Right forelimb (tissue), 1 donor: ENCODE measurements around the gene CRAMP1.
A peak's percentile ranks its signal among the peaks of the same experiment; 100 is the strongest.
"Not testable (repeated sequence)": the region's sequence is repeated elsewhere in the genome, so short reads cannot be mapped to it uniquely, and the experiment has no call there.

Source experiments
- DNase-seq: peaks from one replicate; pipeline ENCODE4 v3.0.0-alpha.2; 2018

The CRAMP1 gene

GRCh38 chr16:1690810-1691209 is 78.7 kb downstream of the CRAMP1 start:
- DNase-seq, result no peak

GRCh38 chr16:1691276-1691675 is 79.1 kb downstream of the CRAMP1 start:
- DNase-seq, result no peak

- no peak for DNase-seq
These were observed 79.8 kb downstream of the CRAMP1 start for GRCh38 chr16:1691956-1692355.

GRCh38 chr16:1696863-1697262 is 84.7 kb downstream of the CRAMP1 start:
- no peak for DNase-seq

- no peak for DNase-seq
These were observed 86.5 kb downstream of the CRAMP1 start for GRCh38 chr16:1698680-1699079.

- DNase-seq, result no peak
These were observed 88.1 kb downstream of the CRAMP1 start for GRCh38 chr16:1700246-1700645.

- DNase-seq, result no peak
These were observed 89.2 kb downstream of the CRAMP1 start for GRCh38 chr16:1701216-1701878.

- not testable (repeated sequence) for DNase-seq
These were observed 93.1 kb downstream of the CRAMP1 start for GRCh38 chr16:1705324-1705687.

GRCh38 chr16:1705688-1706385 is 93.7 kb downstream of the CRAMP1 start, which contains the start of gene MAPK8IP3:
Gene MAPK8IP3 (plus strand): TSS chr16:1706195. CDS start chr16:1706340, 145 bp downstream.
- DNase-seq, result peak; percentile 98

GRCh38 chr16:1706386-1707192 is 94.4 kb downstream of the CRAMP1 start:
- no peak for DNase-seq

- DNase-seq, result no peak
These were observed 95.1 kb downstream of the CRAMP1 start for GRCh38 chr16:1707193-1707790.

- no peak for DNase-seq
These were observed 96.1 kb downstream of the CRAMP1 start for GRCh38 chr16:1708083-1708767.

- DNase-seq, result no peak
These were observed 96.6 kb downstream of the CRAMP1 start for GRCh38 chr16:1708768-1709180.

- no peak for DNase-seq
These were observed 97.2 kb downstream of the CRAMP1 start for GRCh38 chr16:1709356-1709755.

GRCh38 chr16:1710811-1711507 is 98.8 kb downstream of the CRAMP1 start:
- DNase-seq, result no peak

GRCh38 chr16:1712791-1713261 is 100.7 kb downstream of the CRAMP1 start:
- DNase-seq, result no peak

- no peak for DNase-seq
These were observed 101.2 kb downstream of the CRAMP1 start for GRCh38 chr16:1713331-1713730.

- DNase-seq, result no peak
These were observed 101.8 kb downstream of the CRAMP1 start for GRCh38 chr16:1713933-1714332.

- no peak for DNase-seq
These were observed 103.1 kb downstream of the CRAMP1 start for GRCh38 chr16:1715220-1715619.

GRCh38 chr16:1718236-1718635 is 106.1 kb downstream of the CRAMP1 start:
- DNase-seq, result not testable (repeated sequence)

- not testable (repeated sequence) for DNase-seq
These were observed 107.5 kb downstream of the CRAMP1 start for GRCh38 chr16:1719559-1720229.
